Skeletal muscle tissue (tissue), 4 donors: ENCODE data around the gene CSTPP1. TPM values are rescaled to one million over a fixed set of nuclear protein-coding genes. Genes with fewer than 3 reads are reported as not detected.

Experiments used
- H3K27ac ChIP-seq: one replicate; pipeline ENCODE4 v1.7.0; 2013; ENCODE audit warnings: mild to moderate bottlenecking, low read depth, low read length, inconsistent platforms
- H3K27me3 ChIP-seq, 3 donors: one replicate each; pipeline ENCODE4 v1.7.0; 2013; ENCODE audit warnings: low read length in 3 of 3; ENCODE audit not compliant: control insufficient read depth in 3 of 3, insufficient read depth in 3 of 3
- H3K36me3 ChIP-seq, 3 donors: one replicate each; pipeline ENCODE4 v1.7.0; 2013; ENCODE audit warnings: low read length in 3 of 3; ENCODE audit not compliant: control insufficient read depth in 3 of 3, insufficient read depth in 3 of 3
- H3K4me1 ChIP-seq, 3 donors: one replicate each; pipeline ENCODE4 v1.7.0; 2013; ENCODE audit warnings: low read length in 3 of 3, mild to moderate bottlenecking in 3 of 3; ENCODE audit not compliant: control insufficient read depth in 3 of 3, insufficient read depth in 3 of 3
- H3K4me3 ChIP-seq, 3 donors: one replicate each; pipeline ENCODE4 v1.7.0; 2013; ENCODE audit warnings: low read length in 3 of 3
- H3K9ac ChIP-seq, 3 donors: one replicate each; pipeline ENCODE4 v1.7.0; 2013; ENCODE audit warnings: low read length in 3 of 3, mild to moderate bottlenecking in 3 of 3, moderate library complexity in 2 of 3, low read depth in 1 of 3
- H3K9me3 ChIP-seq, 3 donors: one replicate each; pipeline ENCODE4 v1.7.0; 2013; ENCODE audit warnings: low read length in 3 of 3; ENCODE audit not compliant: control insufficient read depth in 3 of 3
- total RNA-seq: library from RNA; depleted of rRNA; stranded (reverse); fragments of >200 nt; gene quantifications from one replicate; pipeline ENCODE4 v1.2.3, GENCODE V29; 2014
- donor health status: Osteomylitis.

The CSTPP1 gene
- total RNA-seq, 1 donor from 2014 or later, result 16.7 TPM

- Histone ChIP-seq H3K27ac (no peak overlapping the region), H3K9ac (no peak overlapping the region)
Observed at GRCh38 chr11:47020793-47021526, 84.4 kb downstream of the CSTPP1 start.

GRCh38 chr11:47021527-47021818 lies 84.9 kb downstream of the CSTPP1 start:
- no peaks in the 10 kb centered on the region for H3K36me3 ChIP-seq
- H3K27me3 ChIP-seq, result no peaks in the 10 kb centered on the region
- no peak overlapping the region for H3K27ac ChIP-seq
- H3K9ac ChIP-seq, result no peak overlapping the region
- H3K4me3 ChIP-seq, result no peak overlapping the region
- H3K4me1 ChIP-seq, result no peaks in the 10 kb centered on the region
- H3K9me3 ChIP-seq, result no peaks in the 10 kb centered on the region

More at GRCh38 chr11:47020793-47021526, 84.4 kb downstream of the CSTPP1 start:
- H3K36me3 ChIP-seq, result no peaks in the 10 kb centered on the region
- H3K4me1 ChIP-seq, result no peaks in the 10 kb centered on the region
- no peak overlapping the region for H3K4me3 ChIP-seq
- no peaks in the 10 kb centered on the region for H3K9me3 ChIP-seq
- H3K27me3 ChIP-seq, result no peaks in the 10 kb centered on the region

GRCh38 chr11:47021965-47022364 lies 85.4 kb downstream of the CSTPP1 start:
- H3K4me3 ChIP-seq, result no peak overlapping the region
- H3K36me3 ChIP-seq, result no peaks in the 10 kb centered on the region
- H3K9ac ChIP-seq, result no peak overlapping the region
- no peaks in the 10 kb centered on the region for H3K4me1 ChIP-seq
- no peak overlapping the region for H3K27ac ChIP-seq
- no peaks in the 10 kb centered on the region for H3K9me3 ChIP-seq
- no peaks in the 10 kb centered on the region for H3K27me3 ChIP-seq

- H3K9ac ChIP-seq, result no peak overlapping the region
- H3K36me3 ChIP-seq, result no peaks in the 10 kb centered on the region
- no peak overlapping the region for H3K4me3 ChIP-seq
- H3K4me1 ChIP-seq, result no peaks in the 10 kb centered on the region
- H3K27ac ChIP-seq, result no peak overlapping the region
- H3K27me3 ChIP-seq, result no peaks in the 10 kb centered on the region
- H3K9me3 ChIP-seq, result no peaks in the 10 kb centered on the region
Observed at GRCh38 chr11:47028195-47029093, 91.9 kb downstream of the CSTPP1 start.

GRCh38 chr11:47033439-47033838 lies 96.9 kb downstream of the CSTPP1 start:
- Histone ChIP-seq H3K27ac (no peak overlapping the region), H3K9ac (no peak overlapping the region), H3K9me3 (no peaks in the 10 kb centered on the region), H3K4me1 (no peaks in the 10 kb centered on the region), H3K27me3 (no peaks in the 10 kb centered on the region), H3K4me3 (no peak overlapping the region), H3K36me3 (no peaks in the 10 kb centered on the region)

- Histone ChIP-seq H3K4me1 (no peaks in the 10 kb centered on the region), H3K9ac (no peak overlapping the region), H3K9me3 (no peaks in the 10 kb centered on the region), H3K4me3 (no peak overlapping the region), H3K27ac (no peak overlapping the region), H3K27me3 (no peaks in the 10 kb centered on the region), H3K36me3 (no peaks in the 10 kb centered on the region)
Observed at GRCh38 chr11:47034091-47034490, 97.5 kb downstream of the CSTPP1 start.

GRCh38 chr11:47035108-47035507 lies 98.5 kb downstream of the CSTPP1 start:
- H3K9ac ChIP-seq, result no peak overlapping the region
- H3K4me3 ChIP-seq, result no peak overlapping the region
- no peaks in the 10 kb centered on the region for H3K4me1 ChIP-seq
- H3K27ac ChIP-seq, result no peak overlapping the region
- H3K9me3 ChIP-seq, result no peaks in the 10 kb centered on the region
- no peaks in the 10 kb centered on the region for H3K36me3 ChIP-seq
- H3K27me3 ChIP-seq, result no peaks in the 10 kb centered on the region

GRCh38 chr11:47044119-47044518 lies 107.6 kb downstream of the CSTPP1 start:
- Histone ChIP-seq H3K4me3 (no peak overlapping the region), H3K36me3 (no peaks in the 10 kb centered on the region), H3K27me3 (no peaks in the 10 kb centered on the region), H3K9me3 (no peaks in the 10 kb centered on the region), H3K27ac (no peak overlapping the region), H3K4me1 (no peaks in the 10 kb centered on the region), H3K9ac (no peak overlapping the region)

- no peak overlapping the region for H3K4me3 ChIP-seq
- no peaks in the 10 kb centered on the region for H3K9me3 ChIP-seq
- no peaks in the 10 kb centered on the region for H3K27me3 ChIP-seq
- no peaks in the 10 kb centered on the region for H3K4me1 ChIP-seq
- no peak overlapping the region for H3K27ac ChIP-seq
- no peak overlapping the region for H3K9ac ChIP-seq
- H3K36me3 ChIP-seq, result no peaks in the 10 kb centered on the region
Observed at GRCh38 chr11:47047972-47048371, 111.4 kb downstream of the CSTPP1 start.

- H3K9ac ChIP-seq, result no peak overlapping the region
- no peak overlapping the region for H3K4me3 ChIP-seq
- H3K4me1 ChIP-seq, result no peaks in the 10 kb centered on the region
- no peaks in the 10 kb centered on the region for H3K9me3 ChIP-seq
- H3K27me3 ChIP-seq, result no peaks in the 10 kb centered on the region
- H3K36me3 ChIP-seq, result no peaks in the 10 kb centered on the region
- no peak overlapping the region for H3K27ac ChIP-seq
Observed at GRCh38 chr11:47050284-47050683, 113.7 kb downstream of the CSTPP1 start.
